Type B pancreatic cell (in vitro differentiated cells): ENCODE results near the gene MED26. TPM values are rescaled to one million over a fixed set of nuclear protein-coding genes. Genes with fewer than 3 reads are reported as not detected.

ENCODE experiments used
- DNase-seq: peaks from one replicate; pipeline ENCODE4 v3.0.0; 2021; ENCODE audit warnings: mixed read lengths; ENCODE audit not compliant: unreplicated experiment; ENCODE audit errors: extremely low spot score
- H3K27ac Mint-ChIP-seq: 2 replicates; pipeline ENCODE4 v1.8.0; 2021; ENCODE audit warnings: mild to moderate bottlenecking, mixed read lengths
- H3K27me3 Mint-ChIP-seq: 2 replicates; pipeline ENCODE4 v1.8.0; 2021; ENCODE audit warnings: mixed read lengths
- H3K36me3 Mint-ChIP-seq: 2 replicates; pipeline ENCODE4 v1.8.0; 2021; ENCODE audit warnings: mixed read lengths
- H3K4me1 Mint-ChIP-seq: one replicate; pipeline ENCODE4 v1.8.0; 2021; ENCODE audit warnings: mixed read lengths; ENCODE audit not compliant: unreplicated experiment
- H3K4me3 Mint-ChIP-seq: 2 replicates; pipeline ENCODE4 v1.8.0; 2021; ENCODE audit warnings: mild to moderate bottlenecking, mixed read lengths
- H3K9me3 Mint-ChIP-seq: 2 replicates; pipeline ENCODE4 v1.8.0; 2021; ENCODE audit warnings: mixed read lengths
- CTCF ChIP-seq: fragments of 200-600 bp; sonication (generic); conservative IDR thresholded peaks from 2 replicates; pipeline ENCODE4 v1.5.0; 2021; ENCODE audit warnings: antibody characterized with exemption, mild to moderate bottlenecking
- total RNA-seq: library from RNA; stranded (reverse); gene quantifications from 2 replicates; pipeline ENCODE4 v1.2.1, GENCODE V29; 2021; ENCODE audit warnings: low replicate concordance

The MED26 gene
- total RNA-seq, 1 donor from 2014 or later: 12.5 TPM

GRCh38 chr19:16542910-16543472 is 85.0 kb downstream of the MED26 start:
- H3K4me3 Mint-ChIP-seq: peak overlapping the region; percentile 92
- peaks cover 19% of the 10 kb centered on the region for H3K36me3 Mint-ChIP-seq
- DNase-seq: no peak
- H3K9me3 Mint-ChIP-seq: no peaks in the 10 kb centered on the region
- TF ChIP-seq CTCF: no peak
- no peaks in the 10 kb centered on the region for H3K27me3 Mint-ChIP-seq
- peaks cover 20% of the 10 kb centered on the region for H3K4me1 Mint-ChIP-seq
- H3K27ac Mint-ChIP-seq: peak overlapping the region; percentile 84

- Mint-ChIP-seq H3K9me3 (no peaks in the 10 kb centered on the region), H3K27me3 (no peaks in the 10 kb centered on the region), H3K4me1 (peaks cover 20% of the 10 kb centered on the region), H3K4me3 (peak within 1 kb of the TSS; percentile 92), H3K27ac (peak within 1 kb of the TSS; percentile 84), H3K36me3 (peaks cover 22% of the 10 kb centered on the region)
- DNase-seq: peak; percentile 93
- TF ChIP-seq CTCF: no peak
Observed at GRCh38 chr19:16542045-16542909, 85.7 kb downstream of the MED26 start, which contains the start of gene CHERP. TSS of gene CHERP (minus strand) at chr19:16542437. CDS start at chr19:16542378, 59 bp downstream.

- peaks cover 20% of the 10 kb centered on the region for H3K4me1 Mint-ChIP-seq
- DNase-seq: no peak
- H3K27ac Mint-ChIP-seq: peak overlapping the region; percentile 82
- H3K36me3 Mint-ChIP-seq: peaks cover 23% of the 10 kb centered on the region
- no peaks in the 10 kb centered on the region for H3K27me3 Mint-ChIP-seq
- H3K9me3 Mint-ChIP-seq: no peaks in the 10 kb centered on the region
- peak overlapping the region; percentile 92 for H3K4me3 Mint-ChIP-seq
- TF ChIP-seq CTCF: no peak
Observed at GRCh38 chr19:16541526-16542044, 86.4 kb downstream of the MED26 start.

- H3K9me3 Mint-ChIP-seq: no peaks in the 10 kb centered on the region
- no peak for TF ChIP-seq CTCF
- H3K27ac Mint-ChIP-seq: peak overlapping the region; percentile 82
- DNase-seq: no peak
- H3K4me1 Mint-ChIP-seq: peaks cover 20% of the 10 kb centered on the region
- H3K36me3 Mint-ChIP-seq: peaks cover 23% of the 10 kb centered on the region
- H3K27me3 Mint-ChIP-seq: no peaks in the 10 kb centered on the region
- H3K4me3 Mint-ChIP-seq: peak overlapping the region; percentile 92
Observed at GRCh38 chr19:16540948-16541347, 87.1 kb downstream of the MED26 start.

- no peak for TF ChIP-seq CTCF
- Mint-ChIP-seq H3K27ac (no peak overlapping the region), H3K27me3 (no peaks in the 10 kb centered on the region), H3K36me3 (peaks cover 19% of the 10 kb centered on the region), H3K9me3 (no peaks in the 10 kb centered on the region), H3K4me1 (peaks cover 8% of the 10 kb centered on the region), H3K4me3 (no peak overlapping the region)
- DNase-seq: no peak
Observed at GRCh38 chr19:16537111-16537510, 90.9 kb downstream of the MED26 start.
